GM18498 (cell line): Measurements from ENCODE around the gene CADM2.
"Not testable (repeated sequence)": the region's sequence is repeated elsewhere in the genome, so short reads cannot be mapped to it uniquely, and the experiment has no call there.

Source experiments
- ATAC-seq: cut with Tn5 transposase; IDR thresholded peaks from one replicate; pipeline ENCODE4 v1.9.1; 2021; ENCODE audit warnings: mild to moderate bottlenecking, moderate library complexity; ENCODE audit not compliant: unreplicated experiment

CADM2 gene

GRCh38 chr3:85627932-85628331 is 669.1 kb downstream of the CADM2 start:
- ATAC-seq = no peak

- no peak for ATAC-seq
Measured at GRCh38 chr3:85631070-85631469, 672.3 kb downstream of the CADM2 start.

GRCh38 chr3:85632921-85633320 is 674.1 kb downstream of the CADM2 start:
- ATAC-seq = no peak

GRCh38 chr3:85652360-85652759 is 693.6 kb downstream of the CADM2 start:
- no peak for ATAC-seq

- ATAC-seq = no peak
Measured at GRCh38 chr3:85660451-85660850, 701.7 kb downstream of the CADM2 start.

- ATAC-seq = no peak
Measured at GRCh38 chr3:85662462-85662861, 703.7 kb downstream of the CADM2 start.

- no peak for ATAC-seq
Measured at GRCh38 chr3:85667744-85668143, 709.0 kb downstream of the CADM2 start.

GRCh38 chr3:85670634-85671205 is 711.9 kb downstream of the CADM2 start:
- no peak for ATAC-seq

- no peak for ATAC-seq
Measured at GRCh38 chr3:85672761-85673160, 714.0 kb downstream of the CADM2 start.

GRCh38 chr3:85678713-85679112 is 719.9 kb downstream of the CADM2 start:
- ATAC-seq = no peak

- ATAC-seq = no peak
Measured at GRCh38 chr3:85681906-85682305, 723.1 kb downstream of the CADM2 start.

GRCh38 chr3:85691196-85691595 is 732.4 kb downstream of the CADM2 start:
- no peak for ATAC-seq

GRCh38 chr3:85697156-85697555 is 738.4 kb downstream of the CADM2 start:
- no peak for ATAC-seq

- ATAC-seq = no peak
Measured at GRCh38 chr3:85706130-85706529, 747.3 kb downstream of the CADM2 start.

GRCh38 chr3:85708325-85708724 is 749.5 kb downstream of the CADM2 start:
- ATAC-seq = not testable (repeated sequence)

GRCh38 chr3:85709346-85709892 is 750.6 kb downstream of the CADM2 start:
- ATAC-seq = no peak

- ATAC-seq = no peak
Measured at GRCh38 chr3:85710490-85710889, 751.7 kb downstream of the CADM2 start.

- no peak for ATAC-seq
Measured at GRCh38 chr3:85721409-85722145, 762.8 kb downstream of the CADM2 start.

- ATAC-seq = no peak
Measured at GRCh38 chr3:85725809-85726208, 767.0 kb downstream of the CADM2 start.

GRCh38 chr3:85726241-85726640 is 767.5 kb downstream of the CADM2 start:
- ATAC-seq = no peak

GRCh38 chr3:85737846-85738245 is 779.1 kb downstream of the CADM2 start:
- no peak for ATAC-seq

- ATAC-seq = no peak
Measured at GRCh38 chr3:85740561-85740960, 781.8 kb downstream of the CADM2 start.
